Measurements from ENCODE around the gene TRIM38.
A peak's percentile ranks its signal among the peaks of the same experiment; 100 is the strongest.
"Not testable (repeated sequence)": the region's sequence is repeated elsewhere in the genome, so short reads cannot be mapped to it uniquely, and the experiment has no call there.

TRIM38 gene

GRCh38 chr6:25962149-25963127, at the start of gene TRIM38:
Gene TRIM38, plus strand, starts transcription at chr6:25962802. Its CDS starts 3,721 bp downstream, at chr6:25966523.
- DNase-seq (ENCODE audit: low spot score): peak; percentile 88

GRCh38 chr6:25913741-25914140, 48.9 kb upstream of the TRIM38 start:
- no peak for DNase-seq (ENCODE audit: low spot score)

- no peak for DNase-seq (ENCODE audit: low spot score)
These were observed 46.3 kb upstream of the TRIM38 start for GRCh38 chr6:25916330-25916729.

- DNase-seq (ENCODE audit: low spot score): no peak
These were observed 45.7 kb upstream of the TRIM38 start for GRCh38 chr6:25916789-25917490.

- DNase-seq (ENCODE audit: low spot score): no peak
These were observed 44.4 kb upstream of the TRIM38 start for GRCh38 chr6:25918083-25918683.

GRCh38 chr6:25919657-25920056, 42.9 kb upstream of the TRIM38 start:
- DNase-seq (ENCODE audit: low spot score): no peak

- no peak for DNase-seq (ENCODE audit: low spot score)
These were observed 40.9 kb upstream of the TRIM38 start for GRCh38 chr6:25921525-25922203.

GRCh38 chr6:25922301-25922700, 40.3 kb upstream of the TRIM38 start:
- DNase-seq (ENCODE audit: low spot score): no peak

- no peak for DNase-seq (ENCODE audit: low spot score)
These were observed 36.7 kb upstream of the TRIM38 start for GRCh38 chr6:25925876-25926275.

- DNase-seq (ENCODE audit: low spot score): no peak
These were observed 35.4 kb upstream of the TRIM38 start for GRCh38 chr6:25927178-25927577.

- DNase-seq (ENCODE audit: low spot score): no peak
These were observed 34.8 kb upstream of the TRIM38 start for GRCh38 chr6:25927756-25928216.

GRCh38 chr6:25928562-25929324, 33.9 kb upstream of the TRIM38 start:
- no peak for DNase-seq (ENCODE audit: low spot score)

- DNase-seq (ENCODE audit: low spot score): not testable (repeated sequence)
These were observed 32.8 kb upstream of the TRIM38 start for GRCh38 chr6:25929785-25930184.

GRCh38 chr6:25930532-25931410, 31.8 kb upstream of the TRIM38 start, which contains the start of gene SLC17A2:
Gene SLC17A2, minus strand, starts transcription at chr6:25930691. Its CDS starts 4,895 bp downstream, at chr6:25925796.
- DNase-seq (ENCODE audit: low spot score): no peak

- no peak for DNase-seq (ENCODE audit: low spot score)
These were observed 31.2 kb upstream of the TRIM38 start for GRCh38 chr6:25931411-25931709.

GRCh38 chr6:25934156-25934555, 28.4 kb upstream of the TRIM38 start:
- no peak for DNase-seq (ENCODE audit: low spot score)

- DNase-seq (ENCODE audit: low spot score): no peak
These were observed 27.8 kb upstream of the TRIM38 start for GRCh38 chr6:25934735-25935313.

- no peak for DNase-seq (ENCODE audit: low spot score)
These were observed 26.6 kb upstream of the TRIM38 start for GRCh38 chr6:25935953-25936352.

- DNase-seq (ENCODE audit: low spot score): no peak
These were observed 23.0 kb upstream of the TRIM38 start for GRCh38 chr6:25939593-25939992.
